ENCODE results near the gene KEL. TPM values are rescaled to one million over a fixed set of nuclear protein-coding genes. Genes with fewer than 3 reads are reported as not detected.
A peak's percentile ranks its signal among the peaks of the same experiment; 100 is the strongest.

Gene KEL, protein sequence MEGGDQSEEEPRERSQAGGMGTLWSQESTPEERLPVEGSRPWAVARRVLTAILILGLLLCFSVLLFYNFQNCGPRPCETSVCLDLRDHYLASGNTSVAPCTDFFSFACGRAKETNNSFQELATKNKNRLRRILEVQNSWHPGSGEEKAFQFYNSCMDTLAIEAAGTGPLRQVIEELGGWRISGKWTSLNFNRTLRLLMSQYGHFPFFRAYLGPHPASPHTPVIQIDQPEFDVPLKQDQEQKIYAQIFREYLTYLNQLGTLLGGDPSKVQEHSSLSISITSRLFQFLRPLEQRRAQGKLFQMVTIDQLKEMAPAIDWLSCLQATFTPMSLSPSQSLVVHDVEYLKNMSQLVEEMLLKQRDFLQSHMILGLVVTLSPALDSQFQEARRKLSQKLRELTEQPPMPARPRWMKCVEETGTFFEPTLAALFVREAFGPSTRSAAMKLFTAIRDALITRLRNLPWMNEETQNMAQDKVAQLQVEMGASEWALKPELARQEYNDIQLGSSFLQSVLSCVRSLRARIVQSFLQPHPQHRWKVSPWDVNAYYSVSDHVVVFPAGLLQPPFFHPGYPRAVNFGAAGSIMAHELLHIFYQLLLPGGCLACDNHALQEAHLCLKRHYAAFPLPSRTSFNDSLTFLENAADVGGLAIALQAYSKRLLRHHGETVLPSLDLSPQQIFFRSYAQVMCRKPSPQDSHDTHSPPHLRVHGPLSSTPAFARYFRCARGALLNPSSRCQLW
- total RNA-seq (1 to 10 TPM in 1 of 4 donors, under 1 TPM in 2, not detected in 1; 0.25 to 1.6 (median 0.60) TPM), polyA plus RNA-seq (0.29 TPM)
- long read RNA-seq, donor 1 = 0 reads
- long read RNA-seq, donor 2, partial matches to known transcripts = 0 of 1 reads
- long read RNA-seq, donor 2, other reads (novel, unspliced or antisense) = 1 of 1 reads
- long read RNA-seq, donor 3 = 0 reads
- long read RNA-seq, donor 4, partial matches to known transcripts = 1 of 1 reads
- long read RNA-seq, donor 4, other reads (novel, unspliced or antisense) = 0 of 1 reads

DNA sequence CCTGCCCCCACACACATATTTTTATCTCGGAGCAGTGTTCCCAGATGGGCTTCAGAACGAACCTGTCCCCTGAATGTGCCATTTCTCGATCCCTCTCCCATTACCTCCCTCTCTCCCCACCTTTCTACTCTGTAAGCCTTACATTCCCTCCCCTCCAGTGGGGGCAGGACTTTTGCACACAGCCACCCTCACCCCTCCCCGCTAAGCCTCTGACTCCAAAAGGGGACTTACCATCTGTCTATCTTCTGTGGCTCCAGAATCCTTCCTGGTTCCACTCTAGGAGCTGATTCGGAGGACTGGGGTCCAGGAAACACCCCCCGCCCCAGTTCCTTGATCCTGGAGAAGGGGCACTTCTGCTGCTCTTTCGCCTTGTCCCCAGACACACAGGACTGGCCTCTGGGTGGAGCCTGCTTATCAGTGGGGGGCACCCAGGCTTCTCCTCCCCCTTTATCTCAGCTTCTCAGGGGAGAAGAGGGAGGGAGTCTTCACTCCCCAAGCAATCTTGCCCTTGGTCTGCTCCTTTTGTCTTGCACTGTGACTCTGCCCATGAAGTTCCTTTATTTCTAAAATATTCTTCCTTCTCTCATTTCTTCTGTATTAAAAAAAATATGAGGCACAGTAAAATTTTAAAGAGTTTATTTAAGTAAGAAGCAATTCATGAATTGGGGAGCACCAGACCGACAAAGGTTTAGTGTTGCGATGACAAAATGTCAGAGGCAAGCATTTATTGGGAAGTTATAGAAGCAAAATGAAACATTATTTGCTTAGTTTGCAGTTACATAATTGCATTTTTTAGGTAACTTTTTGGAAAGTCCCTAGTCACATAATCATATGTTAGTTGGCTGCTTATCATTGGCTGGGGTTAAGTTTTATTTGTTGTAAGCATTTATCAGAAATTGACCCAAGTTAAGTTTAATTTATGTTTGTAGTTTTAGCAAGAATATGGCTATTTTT lies at the start of gene KEL:
KEL (minus strand) TSS at position 391 of the 954 bp plus-strand sequence; CDS start at position 234, 157 bp downstream.
- WGBS = 50% methylated on average over 9 of the region's 9 CpGs

GRCh38 chr7:143008007-143008901 lies 46.1 kb upstream of the KEL start:
- intact Hi-C loops (cut with DNase I) = loop anchor here (1.0 to 5.0 kb wide), 4 partner anchors 205 to 209 kb away; no protein-coding TSS in a partner anchor
- peak; percentile 89 to 93 for ATAC-seq
- Histone ChIP-seq H3K27ac (ENCODE audit: low read length) (no peak overlapping the region), H3K4me3 (ENCODE audit: low read length) (no peak overlapping the region), H3K4me1 (ENCODE audit: control insufficient read depth, insufficient read depth, low read length) (no peaks in the 10 kb centered on the region), H3K27me3 (ENCODE audit: control insufficient read depth, insufficient read depth) (no peaks in the 10 kb centered on the region), H3K9me3 (ENCODE audit: control insufficient read depth, low read length) (no peaks in the 10 kb centered on the region)
- WGBS = 40% methylated on average over 24 of the region's 24 CpGs
- peak; percentile 71 to 92 (median 89) for DNase-seq

More for the DNA sequence above, at the start of gene KEL:
- no peak for ATAC-seq
- Histone ChIP-seq H3K9me3 (ENCODE audit: control insufficient read depth, low read length) (no peaks in the 10 kb centered on the region), H3K4me1 (ENCODE audit: control insufficient read depth, insufficient read depth, low read length) (no peaks in the 10 kb centered on the region), H3K27me3 (ENCODE audit: control insufficient read depth, insufficient read depth) (no peaks in the 10 kb centered on the region), H3K27ac (ENCODE audit: low read length) (no peak within 1 kb of the TSS), H3K4me3 (ENCODE audit: low read length) (no peak within 1 kb of the TSS)
- intact Hi-C loops (cut with DNase I) = no loop called here
- no peak for DNase-seq

DNA sequence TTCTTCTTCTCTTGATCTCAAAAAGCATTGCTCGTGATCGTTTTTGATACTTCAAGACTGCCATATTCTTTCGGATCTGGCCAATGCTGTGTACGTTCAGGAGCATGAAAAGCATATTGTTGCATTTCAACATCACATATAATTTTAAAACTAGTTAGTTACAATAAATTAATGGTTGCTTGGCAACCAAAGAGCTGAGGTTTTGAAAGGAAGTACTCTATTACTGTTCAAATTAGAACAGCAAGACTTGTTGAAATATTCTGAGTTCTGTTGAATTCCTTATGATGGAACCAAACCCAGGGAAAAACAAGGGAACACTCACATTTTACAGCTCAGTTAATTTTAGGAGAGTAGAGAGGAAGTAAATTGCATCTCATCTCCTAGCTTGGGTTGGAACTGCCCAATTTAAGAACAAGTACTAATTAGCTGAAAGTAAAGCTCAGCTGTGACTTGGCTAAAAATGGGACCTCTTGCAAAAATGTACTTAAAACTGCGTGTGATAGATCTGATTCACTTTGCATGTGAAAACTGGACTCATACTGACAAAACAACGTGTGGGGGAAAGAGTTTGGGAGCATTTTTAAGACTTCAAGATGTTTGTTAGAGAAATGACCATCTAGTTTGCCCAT lies 43.6 kb upstream of the KEL start:
- intact Hi-C loops (cut with DNase I) = loop anchor here in 1 of 4 donors (5.0 kb wide), 1 partner anchor 212 kb away; no protein-coding TSS in a partner anchor
- ATAC-seq (no peak), DNase-seq (no peak)
- H3K9me3 ChIP-seq (ENCODE audit: control insufficient read depth, low read length) = no peaks in the 10 kb centered on the region
- no peak overlapping the region for H3K27ac ChIP-seq (ENCODE audit: low read length)
- no peaks in the 10 kb centered on the region for H3K4me1 ChIP-seq (ENCODE audit: control insufficient read depth, insufficient read depth, low read length)
- no peak overlapping the region for H3K4me3 ChIP-seq (ENCODE audit: low read length)
- H3K27me3 ChIP-seq (ENCODE audit: control insufficient read depth, insufficient read depth) = no peaks in the 10 kb centered on the region
- 70% methylated on average over 6 of the region's 6 CpGs for WGBS

DNA sequence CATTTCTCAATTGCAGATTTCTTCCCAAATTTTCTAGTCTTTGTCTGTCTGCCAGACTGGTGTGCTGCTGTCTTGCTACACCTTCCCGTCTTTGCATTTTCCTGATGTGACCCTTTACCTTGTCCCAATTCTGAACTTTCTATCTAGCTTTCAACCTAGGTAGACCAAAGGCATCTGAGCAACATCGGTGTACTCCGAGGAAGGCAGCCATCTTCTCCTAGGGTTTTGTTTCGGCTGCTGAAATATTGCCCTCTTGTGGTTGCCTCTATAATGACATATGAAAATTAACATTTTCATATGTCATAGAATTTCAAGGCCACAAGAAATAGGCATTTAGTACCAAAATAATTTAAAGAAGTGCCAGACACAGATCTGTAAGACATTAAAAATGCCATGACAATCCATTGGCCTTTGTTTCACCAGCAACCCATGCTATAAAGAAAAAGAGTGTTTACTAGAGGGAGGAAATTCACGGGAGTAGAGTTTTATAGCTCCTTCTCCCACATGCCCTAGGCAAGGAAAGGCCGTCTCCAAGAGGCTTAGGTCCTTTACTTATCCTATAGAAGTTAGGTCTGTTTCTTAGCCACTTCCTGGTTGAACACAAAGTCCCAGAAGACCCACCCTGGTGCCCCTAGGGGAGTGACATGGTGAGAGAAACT lies 41.4 kb upstream of the KEL start:
- 34% methylated on average over 6 of the region's 6 CpGs for WGBS
- no peak for DNase-seq
- Histone ChIP-seq H3K4me3 (ENCODE audit: low read length) (peak overlapping the region; percentile 16), H3K4me1 (ENCODE audit: control insufficient read depth, insufficient read depth, low read length) (no peaks in the 10 kb centered on the region), H3K9me3 (ENCODE audit: control insufficient read depth, low read length) (no peaks in the 10 kb centered on the region), H3K27ac (ENCODE audit: low read length) (no peak overlapping the region), H3K27me3 (ENCODE audit: control insufficient read depth, insufficient read depth) (no peaks in the 10 kb centered on the region)
- intact Hi-C loops (cut with DNase I) = loop anchor here in 3 of 4 donors (2.0 to 5.0 kb wide), 2 partner anchors 149 to 151 kb away; partner anchors contain the start of gene EPHB6 (in 1 of the 3)
- ATAC-seq = peak; percentile 47 to 61

DNA sequence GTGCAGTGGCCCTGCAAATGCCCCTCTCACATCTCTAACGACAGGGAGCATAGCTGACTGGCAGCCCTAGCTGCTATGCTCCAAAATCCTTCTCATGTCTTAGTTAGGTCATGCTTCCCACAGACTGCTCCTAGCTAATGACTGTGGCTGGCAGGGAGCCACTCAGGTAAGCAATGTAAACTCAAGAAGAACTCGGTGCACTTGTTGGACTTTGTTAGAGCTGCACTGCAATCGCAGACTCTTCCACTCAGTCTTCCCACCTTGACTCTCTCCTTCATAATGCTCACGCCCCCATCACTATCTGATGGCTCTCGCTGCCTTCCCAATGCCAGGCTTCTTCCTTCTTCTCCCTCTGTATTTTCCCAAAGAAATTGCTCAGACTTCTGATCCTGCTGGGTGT lies 40.7 kb upstream of the KEL start:
- ATAC-seq (no peak), DNase-seq (no peak)
- no peaks in the 10 kb centered on the region for H3K27me3 ChIP-seq (ENCODE audit: control insufficient read depth, insufficient read depth)
- no peaks in the 10 kb centered on the region for H3K9me3 ChIP-seq (ENCODE audit: control insufficient read depth, low read length)
- no peaks in the 10 kb centered on the region for H3K4me1 ChIP-seq (ENCODE audit: control insufficient read depth, insufficient read depth, low read length)
- H3K4me3 ChIP-seq (ENCODE audit: low read length) = peak overlapping the region; percentile 16
- no peak overlapping the region for H3K27ac ChIP-seq (ENCODE audit: low read length)
- intact Hi-C loops (cut with DNase I) = loop anchor here in 3 of 4 donors (2.0 to 5.0 kb wide), 2 partner anchors 148 to 151 kb away; partner anchors contain the start of gene EPHB6 (in 1 of the 3)
- 86% methylated on average over 5 of the region's 5 CpGs for WGBS

DNA sequence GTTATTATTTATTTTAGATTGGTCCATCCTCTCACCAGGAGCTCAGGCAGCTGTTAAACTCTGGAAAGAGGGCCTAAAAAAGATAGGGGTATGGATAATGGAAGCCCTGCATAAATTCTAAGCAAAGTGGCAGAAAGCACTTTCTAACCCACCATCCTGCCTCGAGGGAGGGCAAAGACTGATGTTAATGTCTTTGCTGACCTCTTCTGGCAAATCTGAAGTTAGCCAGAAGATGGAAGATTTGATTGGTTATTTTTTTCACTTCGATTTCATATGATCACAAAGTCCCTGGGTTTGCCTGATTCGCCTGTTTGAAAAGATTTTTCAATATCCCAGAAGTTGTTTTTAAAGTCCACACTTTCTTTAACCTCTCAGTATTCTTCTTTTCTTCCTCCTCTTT lies 39.9 kb upstream of the KEL start:
- intact Hi-C loops (cut with DNase I) = loop anchor here in 3 of 4 donors (2.0 to 5.0 kb wide), 2 partner anchors 147 to 150 kb away; partner anchors contain the start of gene EPHB6 (in 1 of the 3)
- WGBS = 50% methylated on average over 3 of the region's 3 CpGs
- no peak for DNase-seq

DNA sequence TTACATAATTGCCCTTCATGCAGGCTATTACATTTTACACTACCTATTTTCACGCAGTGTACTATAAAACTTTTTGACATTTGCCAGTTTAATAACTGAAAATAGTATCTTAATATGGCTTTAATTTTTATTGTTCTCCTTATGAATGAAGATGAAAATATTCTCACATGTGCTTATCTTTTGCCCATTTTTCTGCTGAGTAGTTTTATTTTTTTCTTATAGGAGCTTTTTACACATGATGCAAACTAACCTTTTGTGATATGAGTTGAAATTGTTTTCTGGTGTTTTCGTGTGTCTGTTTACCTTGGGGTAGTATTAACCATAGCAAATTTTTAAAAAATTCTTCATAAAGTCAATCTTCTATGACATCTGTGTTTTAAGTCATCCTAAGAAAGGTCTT lies 38.5 kb upstream of the KEL start:
- intact Hi-C loops (cut with DNase I) = loop anchor here in 2 of 4 donors (5.0 kb wide), 1 partner anchor 148 kb away; no protein-coding TSS in a partner anchor
- DNase-seq (no peak), ATAC-seq (no peak)
- no peaks in the 10 kb centered on the region for H3K27me3 ChIP-seq (ENCODE audit: control insufficient read depth, insufficient read depth)
- no peaks in the 10 kb centered on the region for H3K9me3 ChIP-seq (ENCODE audit: control insufficient read depth, low read length)
- H3K4me3 ChIP-seq (ENCODE audit: low read length) = no peak overlapping the region
- no peak overlapping the region for H3K27ac ChIP-seq (ENCODE audit: low read length)
- H3K4me1 ChIP-seq (ENCODE audit: control insufficient read depth, insufficient read depth, low read length) = no peaks in the 10 kb centered on the region
- 84% methylated on average over 2 of the region's 2 CpGs for WGBS

More for the DNA sequence above, 39.9 kb upstream of the KEL start:
- no peak for ATAC-seq
- no peaks in the 10 kb centered on the region for H3K9me3 ChIP-seq (ENCODE audit: control insufficient read depth, low read length)
- no peak overlapping the region for H3K27ac ChIP-seq (ENCODE audit: low read length)
- H3K4me1 ChIP-seq (ENCODE audit: control insufficient read depth, insufficient read depth, low read length) = no peaks in the 10 kb centered on the region
- H3K4me3 ChIP-seq (ENCODE audit: low read length) = no peak overlapping the region
- H3K27me3 ChIP-seq (ENCODE audit: control insufficient read depth, insufficient read depth) = no peaks in the 10 kb centered on the region

GRCh38 chr7:142999793-143000192 lies 37.6 kb upstream of the KEL start:
- no peaks in the 10 kb centered on the region for H3K9me3 ChIP-seq (ENCODE audit: control insufficient read depth, low read length)
- no peaks in the 10 kb centered on the region for H3K4me1 ChIP-seq (ENCODE audit: control insufficient read depth, insufficient read depth, low read length)
- no peak overlapping the region for H3K4me3 ChIP-seq (ENCODE audit: low read length)
- H3K27ac ChIP-seq (ENCODE audit: low read length) = no peak overlapping the region
- DNase-seq (no peak), ATAC-seq (no peak)
- no peaks in the 10 kb centered on the region for H3K27me3 ChIP-seq (ENCODE audit: control insufficient read depth, insufficient read depth)
- intact Hi-C loops (cut with DNase I) = loop anchor here in 2 of 4 donors (5.0 kb wide), 1 partner anchor 147 kb away; no protein-coding TSS in a partner anchor
